Measurements from ENCODE around the gene ABCG4.

DNA sequence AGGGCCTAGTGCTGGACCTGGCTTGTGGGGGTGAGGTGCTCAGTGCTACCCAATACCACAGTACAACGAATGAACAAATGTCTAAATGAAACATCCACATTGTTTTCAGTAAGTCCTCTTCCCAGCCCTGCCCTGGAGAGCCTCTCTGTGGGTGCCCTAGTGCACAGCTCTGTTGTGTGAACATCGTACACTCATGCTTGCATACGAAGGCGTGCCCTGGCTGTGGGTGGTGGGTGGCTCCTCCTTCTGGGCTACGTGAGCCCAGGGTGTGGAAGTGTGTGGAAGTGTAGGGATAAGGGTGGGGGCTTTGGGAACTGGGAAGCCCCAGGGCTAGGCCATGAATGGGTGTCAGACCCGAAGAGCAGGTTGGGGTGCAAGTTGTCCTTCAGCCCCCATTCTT is 19.1 kb downstream of the ABCG4 start:
- TF ChIP-seq, protein P1, sequence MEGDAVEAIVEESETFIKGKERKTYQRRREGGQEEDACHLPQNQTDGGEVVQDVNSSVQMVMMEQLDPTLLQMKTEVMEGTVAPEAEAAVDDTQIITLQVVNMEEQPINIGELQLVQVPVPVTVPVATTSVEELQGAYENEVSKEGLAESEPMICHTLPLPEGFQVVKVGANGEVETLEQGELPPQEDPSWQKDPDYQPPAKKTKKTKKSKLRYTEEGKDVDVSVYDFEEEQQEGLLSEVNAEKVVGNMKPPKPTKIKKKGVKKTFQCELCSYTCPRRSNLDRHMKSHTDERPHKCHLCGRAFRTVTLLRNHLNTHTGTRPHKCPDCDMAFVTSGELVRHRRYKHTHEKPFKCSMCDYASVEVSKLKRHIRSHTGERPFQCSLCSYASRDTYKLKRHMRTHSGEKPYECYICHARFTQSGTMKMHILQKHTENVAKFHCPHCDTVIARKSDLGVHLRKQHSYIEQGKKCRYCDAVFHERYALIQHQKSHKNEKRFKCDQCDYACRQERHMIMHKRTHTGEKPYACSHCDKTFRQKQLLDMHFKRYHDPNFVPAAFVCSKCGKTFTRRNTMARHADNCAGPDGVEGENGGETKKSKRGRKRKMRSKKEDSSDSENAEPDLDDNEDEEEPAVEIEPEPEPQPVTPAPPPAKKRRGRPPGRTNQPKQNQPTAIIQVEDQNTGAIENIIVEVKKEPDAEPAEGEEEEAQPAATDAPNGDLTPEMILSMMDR (conservative IDR thresholded peaks at IDR 0.05), result no peak
- no peak for TF ChIP-seq ZFX (IDR thresholded peaks at IDR 0.05)
